ENCODE data around the gene TSPAN4.

- TF ChIP-seq CTCF (IDR thresholded peaks at IDR 0.05): no peak
- TF ChIP-seq POLR2A (IDR thresholded peaks at IDR 0.05): no peak
These were observed 38.1 kb upstream of the TSPAN4 start for GRCh38 chr11:804599-804964.

All from heart left ventricle (tissue), 13 donors.